ENCODE measurements around the gene AMOT. TPM values are rescaled to one million over a fixed set of nuclear protein-coding genes. Genes with fewer than 3 reads are reported as not detected.

The AMOT gene
- total RNA-seq, 2 experiments from 2014 or later, result 0.95 to 6.8 TPM

DNA sequence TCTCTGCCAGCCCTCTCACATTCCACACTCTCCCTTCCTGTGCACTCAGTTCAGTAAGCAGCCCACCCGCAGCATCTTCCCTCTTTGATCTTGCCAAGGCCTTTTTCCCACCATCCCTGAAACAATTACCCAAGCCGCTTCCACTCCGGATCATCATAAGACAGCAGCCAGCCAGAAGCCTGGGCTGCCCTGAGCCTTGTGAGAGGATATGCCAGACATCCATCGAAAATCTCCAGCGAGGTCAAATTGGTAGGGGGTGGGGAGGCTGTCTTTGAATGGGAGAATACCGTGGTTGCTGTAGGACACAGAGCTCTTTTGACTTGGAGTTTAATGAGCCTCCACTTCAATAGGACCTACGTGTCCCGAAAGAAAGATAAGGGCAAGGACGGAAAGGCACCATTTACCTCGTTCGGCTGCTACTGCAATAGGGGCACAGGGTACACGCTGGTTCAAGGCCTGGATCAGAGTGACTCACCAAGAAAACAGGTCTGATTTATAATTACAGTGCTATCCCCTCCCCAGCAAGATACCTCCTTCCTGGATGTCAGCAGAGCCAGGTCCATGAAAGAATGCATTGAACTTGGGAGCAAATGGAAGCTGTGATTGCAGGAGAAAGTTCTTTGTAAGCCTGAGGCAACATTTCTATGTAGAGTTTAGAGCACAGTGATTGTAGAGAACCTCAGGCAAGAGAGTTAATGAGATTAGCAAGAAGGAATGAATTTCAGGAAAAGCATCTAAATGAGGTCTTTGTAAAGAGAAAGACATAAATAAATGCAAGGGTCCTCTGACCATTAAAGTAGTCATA is 39.5 kb downstream of the AMOT start:
- H3K9me3 ChIP-seq (ENCODE audit: low read length), result no peaks in the 10 kb centered on the region
- no peak overlapping the region for H3K4me3 ChIP-seq (ENCODE audit: low read depth, low read length, poor library complexity, severe bottlenecking)
- H2AFZ ChIP-seq (ENCODE audit: low read length), result no peak overlapping the region
- no peaks in the 10 kb centered on the region for H3K4me1 ChIP-seq (ENCODE audit: insufficient read depth, low read length, poor library complexity, severe bottlenecking)
- no peaks in the 10 kb centered on the region for H3K9me2 ChIP-seq (ENCODE audit: insufficient read depth, low read length)
- no peaks in the 10 kb centered on the region for H3K36me3 ChIP-seq (ENCODE audit: insufficient read depth, low read length)
- no peak overlapping the region for H3K27ac ChIP-seq (ENCODE audit: low read depth, low read length, poor library complexity, severe bottlenecking)
- POLR2A ChIA-PET, result no interaction called here
- CTCF ChIA-PET (ENCODE audit: unreplicated experiment), result no interaction called here
- TF ChIP-seq EZH2phosphoT487 (IDR thresholded peaks at IDR 0.05; ENCODE audit: borderline replicate concordance, low read depth, low read length), result no peak
- TF ChIP-seq, protein P1, sequence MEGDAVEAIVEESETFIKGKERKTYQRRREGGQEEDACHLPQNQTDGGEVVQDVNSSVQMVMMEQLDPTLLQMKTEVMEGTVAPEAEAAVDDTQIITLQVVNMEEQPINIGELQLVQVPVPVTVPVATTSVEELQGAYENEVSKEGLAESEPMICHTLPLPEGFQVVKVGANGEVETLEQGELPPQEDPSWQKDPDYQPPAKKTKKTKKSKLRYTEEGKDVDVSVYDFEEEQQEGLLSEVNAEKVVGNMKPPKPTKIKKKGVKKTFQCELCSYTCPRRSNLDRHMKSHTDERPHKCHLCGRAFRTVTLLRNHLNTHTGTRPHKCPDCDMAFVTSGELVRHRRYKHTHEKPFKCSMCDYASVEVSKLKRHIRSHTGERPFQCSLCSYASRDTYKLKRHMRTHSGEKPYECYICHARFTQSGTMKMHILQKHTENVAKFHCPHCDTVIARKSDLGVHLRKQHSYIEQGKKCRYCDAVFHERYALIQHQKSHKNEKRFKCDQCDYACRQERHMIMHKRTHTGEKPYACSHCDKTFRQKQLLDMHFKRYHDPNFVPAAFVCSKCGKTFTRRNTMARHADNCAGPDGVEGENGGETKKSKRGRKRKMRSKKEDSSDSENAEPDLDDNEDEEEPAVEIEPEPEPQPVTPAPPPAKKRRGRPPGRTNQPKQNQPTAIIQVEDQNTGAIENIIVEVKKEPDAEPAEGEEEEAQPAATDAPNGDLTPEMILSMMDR (conservative IDR thresholded peaks at IDR 0.05; ENCODE audit: low read length), result no peak
- H3K79me2 ChIP-seq (ENCODE audit: insufficient read depth, low read depth, low read length), result no peaks in the 10 kb centered on the region
- no peaks in the 10 kb centered on the region for H4K20me1 ChIP-seq (ENCODE audit: insufficient read depth, low read length)
- intact Hi-C loops (cut with micrococcal nuclease; ENCODE audit: unreplicated experiment), result no loop called here
- H3K4me2 ChIP-seq (ENCODE audit: low read length), result no peak overlapping the region
- no TSS peak for BruUV-seq (replicated peaks)
- no peak for DNase-seq (ENCODE audit: low spot score)

DNA sequence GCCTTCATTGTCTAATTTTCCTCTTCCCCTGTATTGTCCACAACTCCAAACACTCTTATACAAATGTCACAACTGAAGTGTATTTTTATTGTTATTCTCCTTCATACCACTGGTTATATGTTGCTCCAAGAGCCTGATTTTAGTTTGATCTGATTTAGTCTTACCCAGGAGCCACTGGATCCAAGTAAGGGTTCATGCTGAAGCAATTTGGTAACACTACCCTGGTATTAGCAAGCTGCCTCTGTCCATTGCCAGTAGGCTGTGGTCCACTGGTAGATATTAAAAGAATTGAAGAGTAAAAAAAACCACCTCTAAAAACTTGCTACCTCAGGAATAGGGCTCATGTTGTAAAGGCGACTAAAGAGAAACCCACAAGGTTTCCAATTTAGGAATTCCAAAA is 41.2 kb downstream of the AMOT start:
- CTCF ChIA-PET (ENCODE audit: unreplicated experiment), result no interaction called here
- no TSS peak for BruUV-seq (replicated peaks)
- Histone ChIP-seq H3K9me3 (ENCODE audit: low read length) (no peaks in the 10 kb centered on the region), H3K9me2 (ENCODE audit: insufficient read depth, low read length) (no peaks in the 10 kb centered on the region), H2AFZ (ENCODE audit: low read length) (no peak overlapping the region), H3K4me1 (ENCODE audit: insufficient read depth, low read length, poor library complexity, severe bottlenecking) (no peaks in the 10 kb centered on the region), H3K36me3 (ENCODE audit: insufficient read depth, low read length) (no peaks in the 10 kb centered on the region), H3K4me3 (ENCODE audit: low read depth, low read length, poor library complexity, severe bottlenecking) (no peak overlapping the region), H3K4me2 (ENCODE audit: low read length) (no peak overlapping the region), H3K27ac (ENCODE audit: low read depth, low read length, poor library complexity, severe bottlenecking) (no peak overlapping the region), H4K20me1 (ENCODE audit: insufficient read depth, low read length) (no peaks in the 10 kb centered on the region), H3K79me2 (ENCODE audit: insufficient read depth, low read depth, low read length) (no peaks in the 10 kb centered on the region)
- DNase-seq (ENCODE audit: low spot score), result no peak
- POLR2A ChIA-PET, result no interaction called here
- TF ChIP-seq, protein P1 (conservative IDR thresholded peaks at IDR 0.05; ENCODE audit: low read length), result no peak
- TF ChIP-seq EZH2phosphoT487 (IDR thresholded peaks at IDR 0.05; ENCODE audit: borderline replicate concordance, low read depth, low read length), result no peak
- intact Hi-C loops (cut with micrococcal nuclease; ENCODE audit: unreplicated experiment), result no loop called here

DNA sequence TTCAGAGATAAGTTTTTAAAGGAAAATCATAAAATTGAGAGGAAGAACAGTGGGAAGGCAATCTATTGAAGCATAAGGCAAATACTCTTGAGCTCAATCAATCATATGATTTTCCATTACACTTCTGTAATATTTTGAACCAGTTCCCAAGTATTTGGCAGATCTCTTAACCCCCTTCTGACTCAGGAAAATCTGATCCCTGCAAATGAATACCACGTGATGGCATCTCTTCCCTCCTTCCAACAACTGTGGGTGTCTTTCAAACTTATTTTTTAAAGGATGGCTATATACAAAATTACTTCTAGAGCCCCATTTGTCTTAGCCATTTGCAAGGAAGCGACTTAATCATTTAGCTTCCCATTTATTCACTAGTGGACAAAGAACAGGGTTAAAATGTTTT is 41.9 kb downstream of the AMOT start:
- ChIA-PET CTCF (ENCODE audit: unreplicated experiment) (no interaction called here), POLR2A (no interaction called here)
- intact Hi-C loops (cut with micrococcal nuclease; ENCODE audit: unreplicated experiment), result no loop called here
- no peak overlapping the region for H3K27ac ChIP-seq (ENCODE audit: low read depth, low read length, poor library complexity, severe bottlenecking)
- H3K36me3 ChIP-seq (ENCODE audit: insufficient read depth, low read length), result no peaks in the 10 kb centered on the region
- H2AFZ ChIP-seq (ENCODE audit: low read length), result no peak overlapping the region
- no peak for DNase-seq (ENCODE audit: low spot score)
- H3K9me3 ChIP-seq (ENCODE audit: low read length), result no peaks in the 10 kb centered on the region
- no peaks in the 10 kb centered on the region for H3K9me2 ChIP-seq (ENCODE audit: insufficient read depth, low read length)
- H3K4me3 ChIP-seq (ENCODE audit: low read depth, low read length, poor library complexity, severe bottlenecking), result no peak overlapping the region
- no peak overlapping the region for H3K4me2 ChIP-seq (ENCODE audit: low read length)
- TF ChIP-seq, protein P1 (conservative IDR thresholded peaks at IDR 0.05; ENCODE audit: low read length), result no peak
- no peak for TF ChIP-seq EZH2phosphoT487 (IDR thresholded peaks at IDR 0.05; ENCODE audit: borderline replicate concordance, low read depth, low read length)
- BruUV-seq (replicated peaks), result no TSS peak
- no peaks in the 10 kb centered on the region for H4K20me1 ChIP-seq (ENCODE audit: insufficient read depth, low read length)
- H3K4me1 ChIP-seq (ENCODE audit: insufficient read depth, low read length, poor library complexity, severe bottlenecking), result no peaks in the 10 kb centered on the region
- H3K79me2 ChIP-seq (ENCODE audit: insufficient read depth, low read depth, low read length), result no peaks in the 10 kb centered on the region

All from OCI-LY7 (cell line).